Measurements from ENCODE around the gene ABCC4.

- no peak for TF ChIP-seq RAD21 (IDR thresholded peaks at IDR 0.05)
- TF ChIP-seq TAF1 (conservative IDR thresholded peaks at IDR 0.05): no peak
Observed at GRCh38 chr13:95098916-95099315, 202.3 kb downstream of the ABCC4 start.
